Measurements from ENCODE around the gene RGS6. TPM values are rescaled to one million over a fixed set of nuclear protein-coding genes. Genes with fewer than 3 reads are reported as not detected.

The RGS6 gene
- total and polyA plus RNA-seq, 4 donors, result 0.06 to 5.3 (median 0.17) TPM; not detected in 1

DNA sequence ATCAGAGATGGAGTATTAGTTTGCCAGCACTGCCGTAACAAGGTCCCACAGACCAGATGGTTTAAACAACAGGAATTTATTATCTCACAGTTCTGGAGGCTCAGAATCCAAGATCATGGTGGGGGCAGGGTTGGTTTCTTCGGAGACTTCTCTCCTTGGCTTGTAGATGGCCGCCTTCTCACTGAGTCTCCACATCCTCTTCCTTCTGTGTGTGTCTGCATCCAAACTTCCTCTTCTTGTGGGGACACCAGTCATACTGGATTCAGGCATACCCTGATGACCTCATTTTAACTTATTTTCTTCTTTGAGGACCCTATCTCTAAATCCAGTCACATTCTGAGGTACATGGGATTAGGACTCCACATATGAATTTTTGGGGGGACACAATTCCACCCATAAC, 455.5 kb downstream of the RGS6 start:
- WGBS, result 70% methylated on average over 3 of the region's 3 CpGs
- H3K36me3 ChIP-seq (ENCODE audit: control insufficient read depth in 4 of 4, insufficient read depth in 3 of 4, low read depth in 1 of 4, low read length in 3 of 4), result no peaks in the 10 kb centered on the region
- no peak for TF ChIP-seq FOXA1 (IDR thresholded peaks at IDR 0.05)
- TF ChIP-seq JUND (IDR thresholded peaks at IDR 0.05), result no peak
- TF ChIP-seq HNF4G (IDR thresholded peaks at IDR 0.05), result no peak
- TF ChIP-seq, protein P1, sequence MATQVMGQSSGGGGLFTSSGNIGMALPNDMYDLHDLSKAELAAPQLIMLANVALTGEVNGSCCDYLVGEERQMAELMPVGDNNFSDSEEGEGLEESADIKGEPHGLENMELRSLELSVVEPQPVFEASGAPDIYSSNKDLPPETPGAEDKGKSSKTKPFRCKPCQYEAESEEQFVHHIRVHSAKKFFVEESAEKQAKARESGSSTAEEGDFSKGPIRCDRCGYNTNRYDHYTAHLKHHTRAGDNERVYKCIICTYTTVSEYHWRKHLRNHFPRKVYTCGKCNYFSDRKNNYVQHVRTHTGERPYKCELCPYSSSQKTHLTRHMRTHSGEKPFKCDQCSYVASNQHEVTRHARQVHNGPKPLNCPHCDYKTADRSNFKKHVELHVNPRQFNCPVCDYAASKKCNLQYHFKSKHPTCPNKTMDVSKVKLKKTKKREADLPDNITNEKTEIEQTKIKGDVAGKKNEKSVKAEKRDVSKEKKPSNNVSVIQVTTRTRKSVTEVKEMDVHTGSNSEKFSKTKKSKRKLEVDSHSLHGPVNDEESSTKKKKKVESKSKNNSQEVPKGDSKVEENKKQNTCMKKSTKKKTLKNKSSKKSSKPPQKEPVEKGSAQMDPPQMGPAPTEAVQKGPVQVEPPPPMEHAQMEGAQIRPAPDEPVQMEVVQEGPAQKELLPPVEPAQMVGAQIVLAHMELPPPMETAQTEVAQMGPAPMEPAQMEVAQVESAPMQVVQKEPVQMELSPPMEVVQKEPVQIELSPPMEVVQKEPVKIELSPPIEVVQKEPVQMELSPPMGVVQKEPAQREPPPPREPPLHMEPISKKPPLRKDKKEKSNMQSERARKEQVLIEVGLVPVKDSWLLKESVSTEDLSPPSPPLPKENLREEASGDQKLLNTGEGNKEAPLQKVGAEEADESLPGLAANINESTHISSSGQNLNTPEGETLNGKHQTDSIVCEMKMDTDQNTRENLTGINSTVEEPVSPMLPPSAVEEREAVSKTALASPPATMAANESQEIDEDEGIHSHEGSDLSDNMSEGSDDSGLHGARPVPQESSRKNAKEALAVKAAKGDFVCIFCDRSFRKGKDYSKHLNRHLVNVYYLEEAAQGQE (IDR thresholded peaks at IDR 0.05), result no peak
- TF ChIP-seq RXRA (IDR thresholded peaks at IDR 0.05), result no peak
- no peak for TF ChIP-seq EGR1 (IDR thresholded peaks at IDR 0.05; ENCODE audit: low read depth in 2 of 2)
- no peak for TF ChIP-seq FOXA2 (IDR thresholded peaks at IDR 0.05)
- TF ChIP-seq, protein P2, sequence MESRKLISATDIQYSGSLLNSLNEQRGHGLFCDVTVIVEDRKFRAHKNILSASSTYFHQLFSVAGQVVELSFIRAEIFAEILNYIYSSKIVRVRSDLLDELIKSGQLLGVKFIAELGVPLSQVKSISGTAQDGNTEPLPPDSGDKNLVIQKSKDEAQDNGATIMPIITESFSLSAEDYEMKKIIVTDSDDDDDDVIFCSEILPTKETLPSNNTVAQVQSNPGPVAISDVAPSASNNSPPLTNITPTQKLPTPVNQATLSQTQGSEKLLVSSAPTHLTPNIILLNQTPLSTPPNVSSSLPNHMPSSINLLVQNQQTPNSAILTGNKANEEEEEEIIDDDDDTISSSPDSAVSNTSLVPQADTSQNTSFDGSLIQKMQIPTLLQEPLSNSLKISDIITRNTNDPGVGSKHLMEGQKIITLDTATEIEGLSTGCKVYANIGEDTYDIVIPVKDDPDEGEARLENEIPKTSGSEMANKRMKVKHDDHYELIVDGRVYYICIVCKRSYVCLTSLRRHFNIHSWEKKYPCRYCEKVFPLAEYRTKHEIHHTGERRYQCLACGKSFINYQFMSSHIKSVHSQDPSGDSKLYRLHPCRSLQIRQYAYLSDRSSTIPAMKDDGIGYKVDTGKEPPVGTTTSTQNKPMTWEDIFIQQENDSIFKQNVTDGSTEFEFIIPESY (IDR thresholded peaks at IDR 0.05), result no peak
- H3K4me1 ChIP-seq (ENCODE audit: control insufficient read depth in 4 of 4, insufficient read depth in 4 of 4, low read length in 3 of 4), result no peaks in the 10 kb centered on the region
- no peak for DNase-seq (ENCODE audit: low spot score)
- H3K27me3 ChIP-seq (ENCODE audit: control insufficient read depth in 4 of 4, insufficient read depth in 4 of 4, low read length in 3 of 4), result no peaks in the 10 kb centered on the region
- no peak overlapping the region for H3K4me3 ChIP-seq (ENCODE audit: low read depth in 1 of 3, low read length in 3 of 3)
- no peak overlapping the region for H3K27ac ChIP-seq (ENCODE audit: low read depth in 1 of 2, low read length in 2 of 2)
- no peaks in the 10 kb centered on the region for H3K9me3 ChIP-seq (ENCODE audit: control insufficient read depth in 4 of 4, low read length in 3 of 4)
- H3K9ac ChIP-seq (ENCODE audit: low read depth in 1 of 2, low read length in 2 of 2), result no peak overlapping the region

DNA sequence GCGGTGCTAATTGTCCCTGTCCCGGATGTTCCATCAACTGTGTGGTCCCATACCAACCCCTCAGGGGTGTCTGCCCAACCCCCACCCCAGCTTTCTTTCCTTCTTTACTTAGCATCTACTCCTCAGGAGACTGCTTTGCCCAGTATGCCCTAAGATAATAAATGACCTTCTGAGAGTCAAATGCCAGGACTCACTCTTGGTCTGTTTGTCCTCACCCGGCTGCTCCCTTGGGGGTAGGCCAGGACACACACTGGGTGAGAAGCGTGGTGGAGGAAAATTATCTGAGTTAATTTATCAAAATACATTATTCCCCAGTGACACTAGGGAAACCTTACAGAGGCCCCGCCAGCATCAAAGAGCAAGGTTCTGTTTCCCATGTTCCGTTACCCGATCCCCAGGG, 457.0 kb downstream of the RGS6 start:
- Histone ChIP-seq H3K4me1 (ENCODE audit: control insufficient read depth in 4 of 4, insufficient read depth in 4 of 4, low read length in 3 of 4) (no peaks in the 10 kb centered on the region), H3K9me3 (ENCODE audit: control insufficient read depth in 4 of 4, low read length in 3 of 4) (peaks cover 0 to 4% (median 0%) of the 10 kb centered on the region in 4 donors), H3K27ac (ENCODE audit: low read depth in 1 of 2, low read length in 2 of 2) (no peak overlapping the region), H3K27me3 (ENCODE audit: control insufficient read depth in 4 of 4, insufficient read depth in 4 of 4, low read length in 3 of 4) (no peaks in the 10 kb centered on the region), H3K36me3 (ENCODE audit: control insufficient read depth in 4 of 4, insufficient read depth in 3 of 4, low read depth in 1 of 4, low read length in 3 of 4) (no peaks in the 10 kb centered on the region), H3K4me3 (ENCODE audit: low read depth in 1 of 3, low read length in 3 of 3) (no peak overlapping the region), H3K9ac (ENCODE audit: low read depth in 1 of 2, low read length in 2 of 2) (no peak overlapping the region)
- TF ChIP-seq, protein P3, sequence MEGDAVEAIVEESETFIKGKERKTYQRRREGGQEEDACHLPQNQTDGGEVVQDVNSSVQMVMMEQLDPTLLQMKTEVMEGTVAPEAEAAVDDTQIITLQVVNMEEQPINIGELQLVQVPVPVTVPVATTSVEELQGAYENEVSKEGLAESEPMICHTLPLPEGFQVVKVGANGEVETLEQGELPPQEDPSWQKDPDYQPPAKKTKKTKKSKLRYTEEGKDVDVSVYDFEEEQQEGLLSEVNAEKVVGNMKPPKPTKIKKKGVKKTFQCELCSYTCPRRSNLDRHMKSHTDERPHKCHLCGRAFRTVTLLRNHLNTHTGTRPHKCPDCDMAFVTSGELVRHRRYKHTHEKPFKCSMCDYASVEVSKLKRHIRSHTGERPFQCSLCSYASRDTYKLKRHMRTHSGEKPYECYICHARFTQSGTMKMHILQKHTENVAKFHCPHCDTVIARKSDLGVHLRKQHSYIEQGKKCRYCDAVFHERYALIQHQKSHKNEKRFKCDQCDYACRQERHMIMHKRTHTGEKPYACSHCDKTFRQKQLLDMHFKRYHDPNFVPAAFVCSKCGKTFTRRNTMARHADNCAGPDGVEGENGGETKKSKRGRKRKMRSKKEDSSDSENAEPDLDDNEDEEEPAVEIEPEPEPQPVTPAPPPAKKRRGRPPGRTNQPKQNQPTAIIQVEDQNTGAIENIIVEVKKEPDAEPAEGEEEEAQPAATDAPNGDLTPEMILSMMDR (IDR thresholded peaks at IDR 0.05; ENCODE audit: low read depth, low read length, missing input control), result no peak
- no peak for TF ChIP-seq YY1 (IDR thresholded peaks at IDR 0.05)
- TF ChIP-seq, protein P2 (IDR thresholded peaks at IDR 0.05), result no peak
- TF ChIP-seq FOXA1 (IDR thresholded peaks at IDR 0.05), result no peak
- no peak for TF ChIP-seq FOXA2 (IDR thresholded peaks at IDR 0.05)
- no peak for TF ChIP-seq RXRA (IDR thresholded peaks at IDR 0.05)
- no peak for TF ChIP-seq TAF1 (conservative IDR thresholded peaks at IDR 0.05)
- TF ChIP-seq HNF4A (conservative IDR thresholded peaks at IDR 0.05), result no peak
- TF ChIP-seq, protein P4, sequence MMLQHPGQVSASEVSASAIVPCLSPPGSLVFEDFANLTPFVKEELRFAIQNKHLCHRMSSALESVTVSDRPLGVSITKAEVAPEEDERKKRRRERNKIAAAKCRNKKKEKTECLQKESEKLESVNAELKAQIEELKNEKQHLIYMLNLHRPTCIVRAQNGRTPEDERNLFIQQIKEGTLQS (IDR thresholded peaks at IDR 0.05), result no peak
- TF ChIP-seq JUND (IDR thresholded peaks at IDR 0.05), result no peak
- TF ChIP-seq, protein P1 (IDR thresholded peaks at IDR 0.05), result no peak
- TF ChIP-seq, protein P5, sequence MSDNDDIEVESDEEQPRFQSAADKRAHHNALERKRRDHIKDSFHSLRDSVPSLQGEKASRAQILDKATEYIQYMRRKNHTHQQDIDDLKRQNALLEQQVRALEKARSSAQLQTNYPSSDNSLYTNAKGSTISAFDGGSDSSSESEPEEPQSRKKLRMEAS (IDR thresholded peaks at IDR 0.05), result no peak
- no peak for TF ChIP-seq SP1 (IDR thresholded peaks at IDR 0.05)
- WGBS, result 76% methylated on average over 7 of the region's 7 CpGs
- DNase-seq (ENCODE audit: low spot score), result no peak
